Measurements from ENCODE around the gene SPOPL. TPM values are rescaled to one million over a fixed set of nuclear protein-coding genes. Genes with fewer than 3 reads are reported as not detected.

Gene SPOPL
- total and polyA plus RNA-seq, 2 donors (not counting 1 experiment from before 2014, with no cell fraction given) = 14.0 to 53.6 TPM

DNA sequence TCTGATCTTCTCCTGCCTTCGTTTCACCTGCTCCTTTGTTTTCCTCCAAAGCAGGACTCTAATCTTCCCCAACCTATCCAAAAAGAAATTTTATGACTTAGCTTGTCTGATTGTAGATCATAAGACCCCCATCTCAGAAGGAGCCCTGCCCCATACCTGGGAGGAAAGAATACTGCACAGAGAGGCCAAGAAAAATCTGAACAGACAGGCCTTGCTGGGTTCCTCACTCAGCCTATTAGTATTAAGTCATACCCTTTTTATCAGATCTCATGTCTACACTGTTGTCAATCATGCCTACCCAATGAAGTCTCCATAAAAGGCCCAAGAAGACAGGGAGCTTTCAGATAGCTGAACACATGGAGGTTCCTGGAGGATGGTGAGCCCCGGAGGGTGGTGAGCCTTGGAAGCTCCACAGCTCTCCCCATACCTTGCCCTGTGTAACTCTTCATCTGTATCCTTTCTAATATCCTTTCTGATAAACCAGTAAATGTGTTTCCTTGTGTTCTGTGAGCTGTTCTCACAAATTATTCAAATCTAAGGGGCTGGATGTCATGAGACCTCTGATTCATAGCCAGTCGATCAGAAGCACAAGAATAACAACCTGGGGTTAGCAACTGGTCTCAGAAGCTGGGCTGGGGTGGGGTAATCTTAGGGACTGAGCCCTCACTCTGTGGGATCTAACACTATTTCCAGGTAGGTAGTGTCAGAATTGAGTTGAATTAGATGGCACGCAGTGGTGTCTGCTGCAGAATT, 108.8 kb downstream of the SPOPL start:
- POLR2A ChIA-PET = no interaction called here
- Mint-ChIP-seq H3K9me3 (ENCODE audit: insufficient read depth) (no peaks in the 10 kb centered on the region), H3K4me1 (no peaks in the 10 kb centered on the region), H3K4me3 (no peak overlapping the region), H3K27me3 (no peaks in the 10 kb centered on the region), H3K27ac (no peak overlapping the region)
- H3K36me3 ChIP-seq (replicated peaks in 1 of 2; ENCODE audit: control extremely low read depth in 1 of 2, control insufficient read depth in 1 of 2, extremely low read depth in 1 of 2, insufficient read depth in 2 of 2, low read length in 1 of 2) = no peaks in the 10 kb centered on the region
- no peak overlapping the region for H3K9ac ChIP-seq (ENCODE audit: low read length)
- no peaks in the 10 kb centered on the region for H3K4me1 ChIP-seq (ENCODE audit: control insufficient read depth in 2 of 2, insufficient read depth in 2 of 2, low read length in 2 of 2)
- H3K79me2 ChIP-seq (ENCODE audit: control insufficient read depth, insufficient read depth, low read length) = no peaks in the 10 kb centered on the region
- TF ChIP-seq, protein P1, sequence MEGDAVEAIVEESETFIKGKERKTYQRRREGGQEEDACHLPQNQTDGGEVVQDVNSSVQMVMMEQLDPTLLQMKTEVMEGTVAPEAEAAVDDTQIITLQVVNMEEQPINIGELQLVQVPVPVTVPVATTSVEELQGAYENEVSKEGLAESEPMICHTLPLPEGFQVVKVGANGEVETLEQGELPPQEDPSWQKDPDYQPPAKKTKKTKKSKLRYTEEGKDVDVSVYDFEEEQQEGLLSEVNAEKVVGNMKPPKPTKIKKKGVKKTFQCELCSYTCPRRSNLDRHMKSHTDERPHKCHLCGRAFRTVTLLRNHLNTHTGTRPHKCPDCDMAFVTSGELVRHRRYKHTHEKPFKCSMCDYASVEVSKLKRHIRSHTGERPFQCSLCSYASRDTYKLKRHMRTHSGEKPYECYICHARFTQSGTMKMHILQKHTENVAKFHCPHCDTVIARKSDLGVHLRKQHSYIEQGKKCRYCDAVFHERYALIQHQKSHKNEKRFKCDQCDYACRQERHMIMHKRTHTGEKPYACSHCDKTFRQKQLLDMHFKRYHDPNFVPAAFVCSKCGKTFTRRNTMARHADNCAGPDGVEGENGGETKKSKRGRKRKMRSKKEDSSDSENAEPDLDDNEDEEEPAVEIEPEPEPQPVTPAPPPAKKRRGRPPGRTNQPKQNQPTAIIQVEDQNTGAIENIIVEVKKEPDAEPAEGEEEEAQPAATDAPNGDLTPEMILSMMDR (IDR thresholded peaks at IDR 0.05) = no peak
- TF ChIP-seq EZH2 (IDR thresholded peaks at IDR 0.05; ENCODE audit: borderline replicate concordance, insufficient read depth, low read depth, low read length, poor library complexity, severe bottlenecking) = no peak
- no peak overlapping the region for H3K27ac ChIP-seq (ENCODE audit: low read length in 2 of 2)
- 71% methylated on average over 1 of the region's 4 CpGs for WGBS (ENCODE audit: insufficient coverage)
- no peak overlapping the region for H2AFZ ChIP-seq (ENCODE audit: insufficient read depth, low read depth, low read length, poor library complexity, severe bottlenecking)
- ATAC-seq (ENCODE audit: low read depth) (no peak), DNase-seq (no peak)
- H4K20me1 ChIP-seq (ENCODE audit: control insufficient read depth, insufficient read depth, low read length, poor library complexity, severe bottlenecking) = no peaks in the 10 kb centered on the region
- no peak overlapping the region for H3K4me2 ChIP-seq (replicated peaks; ENCODE audit: low read depth, low read length, poor library complexity, severe bottlenecking)
- no peak overlapping the region for H3K4me3 ChIP-seq (ENCODE audit: control extremely low read depth in 1 of 5, extremely low read depth in 1 of 5, insufficient read depth in 1 of 5, low read depth in 2 of 5, low read length in 4 of 5)
- intact Hi-C loops (cut with micrococcal nuclease) = no loop called here
- no peaks in the 10 kb centered on the region for H3K27me3 ChIP-seq (replicated peaks in 1 of 4; ENCODE audit: control extremely low read depth in 1 of 4, control insufficient read depth in 3 of 4, insufficient read depth in 4 of 4, low read length in 3 of 4)
- CTCF ChIA-PET = no interaction called here
- H3K9me3 ChIP-seq (ENCODE audit: control extremely low read depth in 1 of 3, control insufficient read depth in 2 of 3, insufficient read depth in 1 of 3, low read length in 2 of 3) = no peaks in the 10 kb centered on the region

DNA sequence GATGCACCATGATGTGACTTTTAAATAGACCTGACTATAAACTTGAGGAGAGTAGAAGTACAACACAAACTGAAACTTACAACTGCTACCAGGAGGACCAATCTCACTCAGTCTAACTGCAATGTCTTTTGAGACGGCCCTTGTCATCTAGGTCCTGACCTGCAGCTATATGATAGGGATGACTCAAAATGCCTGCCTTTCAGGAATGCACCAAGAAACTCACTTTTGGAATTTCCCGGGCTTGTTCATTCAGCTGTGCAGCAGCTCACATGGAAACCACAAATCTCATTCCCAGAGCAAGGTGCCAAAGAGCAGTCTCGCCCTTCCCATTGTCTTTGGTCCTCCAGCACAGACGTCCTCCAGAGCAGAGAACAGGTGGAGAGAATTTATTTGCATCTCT, 113.7 kb downstream of the SPOPL start:
- intact Hi-C loops (cut with micrococcal nuclease) = no loop called here
- no peak overlapping the region for H3K4me2 ChIP-seq (replicated peaks; ENCODE audit: low read depth, low read length, poor library complexity, severe bottlenecking)
- H3K36me3 ChIP-seq (replicated peaks in 1 of 2; ENCODE audit: control extremely low read depth in 1 of 2, control insufficient read depth in 1 of 2, extremely low read depth in 1 of 2, insufficient read depth in 2 of 2, low read length in 1 of 2) = no peaks in the 10 kb centered on the region
- Mint-ChIP-seq H3K27ac (no peak overlapping the region), H3K4me1 (no peaks in the 10 kb centered on the region), H3K4me3 (no peak overlapping the region), H3K27me3 (peaks cover 9% of the 10 kb centered on the region), H3K9me3 (ENCODE audit: insufficient read depth) (no peaks in the 10 kb centered on the region)
- H4K20me1 ChIP-seq (ENCODE audit: control insufficient read depth, insufficient read depth, low read length, poor library complexity, severe bottlenecking) = no peaks in the 10 kb centered on the region
- WGBS (ENCODE audit: insufficient coverage) = 61% methylated on average over 2 of the region's 4 CpGs
- H3K27me3 ChIP-seq (replicated peaks in 1 of 4; ENCODE audit: control extremely low read depth in 1 of 4, control insufficient read depth in 3 of 4, insufficient read depth in 4 of 4, low read length in 3 of 4) = no peaks in the 10 kb centered on the region
- no peak overlapping the region for H3K9ac ChIP-seq (ENCODE audit: low read length)
- no peak overlapping the region for H3K27ac ChIP-seq (ENCODE audit: low read length in 2 of 2)
- no peaks in the 10 kb centered on the region for H3K9me3 ChIP-seq (ENCODE audit: control extremely low read depth in 1 of 3, control insufficient read depth in 2 of 3, insufficient read depth in 1 of 3, low read length in 2 of 3)
- H3K4me3 ChIP-seq (ENCODE audit: control extremely low read depth in 1 of 5, extremely low read depth in 1 of 5, insufficient read depth in 1 of 5, low read depth in 2 of 5, low read length in 4 of 5) = no peak overlapping the region
- ChIA-PET CTCF (no interaction called here), POLR2A (no interaction called here)
- TF ChIP-seq EZH2 (IDR thresholded peaks at IDR 0.05; ENCODE audit: borderline replicate concordance, insufficient read depth, low read depth, low read length, poor library complexity, severe bottlenecking) = no peak
- TF ChIP-seq, protein P1 (IDR thresholded peaks at IDR 0.05) = no peak
- H2AFZ ChIP-seq (ENCODE audit: insufficient read depth, low read depth, low read length, poor library complexity, severe bottlenecking) = no peak overlapping the region
- H3K4me1 ChIP-seq (ENCODE audit: control insufficient read depth in 2 of 2, insufficient read depth in 2 of 2, low read length in 2 of 2) = no peaks in the 10 kb centered on the region
- H3K79me2 ChIP-seq (ENCODE audit: control insufficient read depth, insufficient read depth, low read length) = no peaks in the 10 kb centered on the region
- DNase-seq (no peak), ATAC-seq (ENCODE audit: low read depth) (no peak)

All from B cell (primary cell).